Fibroblast of skin of scalp (primary cell): ENCODE results near the gene TMPRSS4.
A peak's percentile ranks its signal among the peaks of the same experiment; 100 is the strongest.

Experiments used
- DNase-seq: peaks from one replicate; pipeline ENCODE4 v3.0.0-alpha.2; 2013

TMPRSS4 gene

DNA sequence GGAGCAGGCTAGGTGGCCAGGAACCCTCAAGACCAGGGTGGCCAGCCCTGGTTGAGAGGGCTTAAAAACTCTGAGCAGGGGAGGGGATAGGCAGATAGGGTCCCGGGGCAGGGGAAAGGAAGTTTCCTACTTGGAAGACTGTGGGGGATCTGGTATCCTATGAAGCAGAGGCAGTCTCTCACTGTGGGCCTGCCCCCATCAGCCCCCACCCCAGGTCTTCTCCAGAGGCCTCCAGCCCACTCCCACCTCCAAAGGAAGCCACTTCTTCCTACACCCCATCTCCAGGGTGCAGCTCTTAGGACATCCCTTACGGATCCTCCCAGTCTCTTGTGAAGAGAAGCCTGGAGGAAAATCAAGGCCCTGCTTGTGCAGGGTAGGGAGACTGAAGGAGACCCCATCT is 59.5 kb downstream of the TMPRSS4 start:
- DNase-seq: no peak

DNA sequence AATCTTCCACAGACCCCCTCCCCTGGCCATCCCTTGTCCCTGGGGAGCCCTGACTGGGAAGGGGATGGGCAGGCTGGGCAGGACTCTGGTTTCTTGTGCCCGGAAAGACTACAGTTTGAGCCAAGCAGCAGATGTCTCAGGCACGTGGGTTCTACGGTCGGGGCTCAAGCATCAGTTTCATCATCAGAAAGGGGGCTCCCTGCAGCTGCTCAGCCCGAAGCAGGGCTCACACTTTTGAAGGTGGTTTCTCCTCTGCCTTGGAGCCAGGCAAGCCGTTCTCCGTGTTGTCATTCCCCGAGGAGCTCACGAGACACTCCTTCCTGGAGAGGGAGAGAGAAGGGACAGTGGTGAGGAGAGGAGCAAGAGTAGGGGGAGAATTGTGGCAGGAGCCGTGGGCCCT is 59.9 kb downstream of the TMPRSS4 start:
- no peak for DNase-seq

DNA sequence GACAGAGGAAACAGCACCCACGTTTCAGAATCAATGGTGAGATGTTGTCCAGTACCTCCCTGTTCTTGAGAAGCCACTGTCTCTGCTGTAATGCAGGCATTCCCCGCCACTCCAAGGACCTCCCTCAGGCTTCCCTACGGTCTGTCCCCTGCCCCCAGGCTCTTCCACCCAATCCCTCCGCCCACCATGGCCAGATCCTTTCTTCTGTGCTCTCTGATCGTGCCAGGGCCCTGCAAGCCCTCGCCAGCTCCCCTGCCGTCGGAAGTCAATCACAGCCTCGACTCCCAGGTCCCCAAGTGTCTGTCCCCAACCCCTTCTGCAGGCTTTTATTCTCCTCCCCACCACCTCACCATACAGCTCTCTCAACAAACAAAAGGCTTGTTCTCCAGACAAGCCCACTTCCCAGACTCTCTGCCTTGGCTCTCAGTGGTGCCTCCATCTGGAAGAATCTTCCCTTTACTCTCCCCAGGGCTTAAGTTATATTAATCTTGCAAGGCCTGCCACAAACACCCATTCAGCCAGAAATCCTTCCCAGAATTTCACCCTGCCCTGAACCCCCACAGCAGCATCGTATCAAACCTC is 62.1 kb downstream of the TMPRSS4 start:
- DNase-seq: no peak

DNA sequence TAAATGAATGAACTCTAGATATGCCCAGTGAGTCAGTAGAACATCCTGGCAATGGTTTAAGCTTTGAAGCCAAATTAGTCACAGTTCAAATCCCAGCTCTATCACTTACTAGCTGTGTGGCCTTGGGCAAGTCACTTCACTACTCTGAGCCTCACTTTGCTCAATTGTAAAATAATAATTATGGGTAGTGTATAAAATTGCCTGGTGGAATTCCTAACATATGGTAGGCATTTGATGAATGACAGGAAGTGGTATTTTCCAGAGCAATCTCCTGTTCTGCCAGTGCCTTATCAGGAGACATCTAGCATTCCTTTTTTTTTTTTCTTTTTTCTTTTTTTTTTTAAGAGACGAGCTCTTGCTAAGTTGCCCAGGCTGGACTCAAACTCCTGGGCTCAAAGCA is 62.7 kb downstream of the TMPRSS4 start:
- DNase-seq: no peak

DNA sequence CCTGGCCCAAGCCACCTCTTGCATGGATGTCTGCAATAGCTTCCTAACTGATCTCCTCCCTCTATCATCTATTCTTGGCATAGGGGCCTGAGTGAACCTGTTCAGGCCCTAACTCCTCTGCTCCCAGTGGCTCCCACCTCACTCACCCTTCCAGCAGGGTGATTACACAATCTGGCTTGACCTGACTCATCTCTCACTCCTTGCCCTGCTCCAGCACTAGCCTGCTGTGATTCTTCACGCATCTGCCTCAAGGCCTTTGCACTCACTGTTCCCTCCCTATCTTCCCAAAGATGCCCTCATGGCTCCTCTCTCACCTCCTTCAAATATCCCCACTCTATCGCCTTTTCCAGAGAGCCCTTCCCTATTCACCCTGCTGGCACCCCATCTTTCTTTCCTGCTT is 65.2 kb downstream of the TMPRSS4 start:
- no peak for DNase-seq

DNA sequence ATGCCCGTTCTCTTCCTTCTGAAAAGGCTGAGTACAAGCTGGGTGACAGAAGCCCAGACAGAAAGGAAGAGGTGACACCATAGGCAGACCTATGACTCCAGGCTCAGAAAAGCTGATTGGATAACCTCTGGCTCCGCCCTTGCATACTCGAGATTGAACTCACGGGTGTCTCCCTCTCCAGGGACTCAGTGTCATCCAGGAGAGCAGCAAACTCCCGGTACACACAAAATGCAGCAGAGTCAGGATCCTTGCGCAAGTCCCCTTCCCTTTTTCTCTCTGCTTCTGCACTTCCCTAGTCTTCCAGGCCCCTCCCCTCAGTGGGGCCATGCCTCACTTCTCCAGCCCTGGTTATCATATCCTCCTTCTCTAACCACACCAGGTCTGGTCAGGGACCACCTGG is 65.9 kb downstream of the TMPRSS4 start:
- no peak for DNase-seq

DNA sequence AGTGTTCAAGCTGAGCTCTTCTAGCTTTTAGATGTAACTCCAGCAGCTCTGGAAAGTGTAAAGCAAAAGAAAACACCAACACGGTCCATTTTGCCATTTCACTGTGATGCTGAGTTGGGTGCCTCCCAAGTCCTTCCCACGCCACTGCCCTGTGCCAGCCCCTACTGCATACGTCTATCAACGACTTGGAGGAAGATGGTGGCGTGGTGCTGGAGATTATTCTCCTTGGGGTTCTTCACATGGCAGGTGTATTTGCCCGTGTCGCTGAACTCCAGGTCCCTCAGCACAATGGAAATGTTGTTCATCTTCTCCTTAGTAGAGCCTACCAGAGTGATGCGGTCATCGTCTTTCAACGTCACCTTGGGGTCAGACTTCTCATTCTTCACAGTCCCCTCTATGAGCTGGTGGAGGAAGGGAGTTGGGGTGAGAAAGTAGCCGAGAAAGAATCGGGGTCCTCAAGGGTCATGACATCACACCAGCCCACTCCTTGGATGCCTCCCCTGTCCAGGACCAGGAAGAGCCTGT is 66.8 kb downstream of the TMPRSS4 start:
- no peak for DNase-seq

DNA sequence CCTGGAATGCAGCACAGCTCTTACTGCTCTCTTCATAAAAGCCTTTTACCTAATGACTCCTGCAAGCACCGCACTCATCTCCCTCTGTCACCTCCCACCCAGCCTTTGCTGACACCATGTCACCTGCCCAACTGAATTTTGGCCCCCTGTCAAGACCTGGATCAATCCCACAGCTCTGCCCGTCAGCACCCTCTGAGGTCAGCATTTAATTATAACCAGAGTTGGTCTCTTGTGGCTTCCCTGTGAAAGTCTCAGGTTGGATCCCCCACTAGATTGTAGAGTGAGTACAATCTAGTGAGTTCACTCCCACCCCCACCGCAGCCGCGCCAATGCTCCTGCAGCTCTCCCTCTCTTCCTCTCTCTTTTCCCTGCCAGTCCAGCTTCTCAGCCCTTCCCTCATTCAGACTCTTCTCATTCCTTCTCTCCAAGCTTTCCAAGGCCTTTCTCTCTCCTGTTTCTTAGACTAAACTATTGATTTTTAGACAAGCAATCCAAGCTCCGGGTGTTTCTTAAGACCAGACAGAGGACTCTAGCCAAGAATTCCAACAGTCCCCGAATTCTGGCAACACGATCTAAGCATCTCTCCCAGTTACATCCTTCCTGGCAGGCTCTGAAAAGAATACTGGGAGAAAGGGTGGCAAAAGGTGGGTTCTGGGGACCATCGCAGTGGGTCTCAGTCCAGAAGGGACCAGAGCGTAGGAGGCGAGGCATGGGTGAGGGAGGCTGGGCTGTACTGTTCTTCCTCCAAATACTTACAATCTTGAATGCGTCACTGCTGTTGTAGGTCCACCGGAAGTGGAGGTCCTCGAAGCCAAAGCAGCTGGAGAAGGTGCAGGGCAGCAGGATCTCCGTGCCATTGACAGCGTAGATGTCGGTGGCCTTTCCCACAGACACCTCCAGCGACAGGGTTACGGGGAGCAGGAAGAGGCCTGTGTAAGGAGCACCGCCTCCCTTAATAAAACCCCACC is 67.7 kb downstream of the TMPRSS4 start:
- DNase-seq: no peak

DNA sequence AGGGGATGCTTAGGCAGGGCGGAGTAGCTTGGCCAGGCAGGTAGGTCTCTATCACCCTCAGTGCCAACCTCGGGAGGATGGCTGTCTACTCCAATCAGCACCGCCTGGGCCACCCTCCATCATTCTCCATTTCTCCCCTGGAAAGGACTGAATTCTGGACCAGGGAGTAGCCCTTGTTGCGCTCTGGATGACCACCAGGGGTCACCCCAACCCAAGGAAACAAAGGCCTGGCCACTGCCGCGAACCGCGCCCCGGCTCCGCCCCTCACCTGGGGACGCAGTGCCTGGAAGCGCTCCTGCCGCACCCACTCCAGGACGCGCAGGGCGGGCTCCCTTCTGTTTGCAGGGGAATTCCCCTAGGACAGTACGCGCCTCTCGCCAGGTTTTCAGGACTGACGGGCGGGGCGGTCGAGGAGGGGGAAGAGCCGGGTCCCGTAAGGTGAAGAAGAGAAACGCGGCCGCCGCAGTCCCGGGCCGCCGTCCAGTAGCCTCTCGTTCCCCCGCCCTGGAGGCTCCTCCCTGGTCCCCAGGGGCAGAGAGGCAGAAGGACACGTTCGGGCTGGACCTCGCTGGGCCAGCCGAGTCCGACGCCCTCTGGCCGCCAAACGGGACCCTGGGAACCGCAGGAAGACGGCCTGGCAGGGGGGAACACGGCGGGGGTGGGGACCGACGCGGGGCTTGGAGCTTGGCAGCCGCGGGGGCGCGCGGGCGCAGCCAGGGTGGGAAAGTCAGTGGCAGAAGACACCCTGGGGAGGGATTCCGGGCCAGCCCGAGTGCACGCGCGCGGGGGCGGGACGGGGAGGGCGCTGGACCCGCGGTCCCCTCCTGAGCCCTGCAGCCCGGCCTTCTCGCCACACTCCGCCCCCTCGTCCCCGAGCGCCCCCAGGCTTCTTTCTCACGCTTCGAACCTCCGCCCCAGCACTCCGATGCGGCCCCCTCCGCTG is 68.7 kb downstream of the TMPRSS4 start:
- DNase-seq: peak; percentile 58

DNA sequence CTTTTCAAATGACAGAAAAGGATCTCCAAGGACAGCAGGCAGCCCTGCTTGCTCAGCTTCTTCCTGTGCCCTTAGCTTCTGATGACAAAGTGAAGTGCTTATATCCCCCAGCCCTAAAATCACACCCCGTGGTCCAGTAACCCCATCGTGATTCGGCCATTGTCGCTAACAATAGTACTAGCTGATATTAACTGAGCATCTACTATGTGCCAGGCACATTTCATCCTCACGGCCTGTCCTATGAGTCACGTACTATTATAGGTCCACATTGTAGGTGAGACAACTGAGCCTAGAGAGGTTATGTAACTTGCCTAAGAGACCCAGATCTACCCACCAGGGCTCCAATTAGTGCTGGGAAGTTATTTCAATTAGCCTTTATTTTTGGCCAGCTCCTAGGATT is 69.7 kb downstream of the TMPRSS4 start:
- DNase-seq: no peak

DNA sequence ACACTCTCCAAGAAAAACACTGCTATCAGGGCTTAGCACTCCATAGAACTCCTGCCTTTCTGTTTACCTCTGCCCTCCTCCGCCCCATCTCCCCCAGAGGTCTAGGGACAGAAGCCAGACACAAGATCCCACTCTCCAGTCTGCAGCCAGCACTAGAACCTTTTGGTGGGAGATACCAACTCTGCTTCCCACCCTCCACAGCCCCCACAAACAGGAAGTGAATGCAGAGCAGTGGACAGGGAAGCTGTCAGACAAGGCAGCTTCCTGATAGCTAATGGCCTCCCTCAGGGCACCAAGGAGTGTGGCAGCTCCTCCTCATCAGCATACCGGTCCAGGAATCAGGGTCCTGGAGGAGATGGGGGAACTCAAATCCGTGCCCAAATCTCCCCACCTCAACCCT is 70.6 kb downstream of the TMPRSS4 start:
- DNase-seq: no peak

DNA sequence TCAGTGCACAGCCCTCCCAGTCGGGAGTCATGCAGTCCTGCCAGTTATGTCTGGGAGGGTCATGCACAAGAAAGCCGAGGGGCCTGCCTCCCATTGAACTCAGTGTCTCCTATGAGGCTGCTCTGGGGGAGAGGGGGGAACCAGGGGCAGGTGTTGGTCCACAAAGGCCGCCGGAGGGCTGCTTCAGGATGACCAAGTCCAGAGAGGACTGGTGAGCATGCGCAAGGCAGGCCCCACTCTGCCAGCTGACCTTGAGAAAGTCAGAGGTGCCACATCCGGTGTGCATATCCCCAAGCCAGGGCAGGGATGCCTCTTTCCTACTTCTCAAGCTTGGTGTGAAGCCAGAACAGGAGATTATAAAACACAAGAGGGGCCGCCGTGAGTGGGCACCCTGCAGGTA is 71.4 kb downstream of the TMPRSS4 start:
- no peak for DNase-seq

DNA sequence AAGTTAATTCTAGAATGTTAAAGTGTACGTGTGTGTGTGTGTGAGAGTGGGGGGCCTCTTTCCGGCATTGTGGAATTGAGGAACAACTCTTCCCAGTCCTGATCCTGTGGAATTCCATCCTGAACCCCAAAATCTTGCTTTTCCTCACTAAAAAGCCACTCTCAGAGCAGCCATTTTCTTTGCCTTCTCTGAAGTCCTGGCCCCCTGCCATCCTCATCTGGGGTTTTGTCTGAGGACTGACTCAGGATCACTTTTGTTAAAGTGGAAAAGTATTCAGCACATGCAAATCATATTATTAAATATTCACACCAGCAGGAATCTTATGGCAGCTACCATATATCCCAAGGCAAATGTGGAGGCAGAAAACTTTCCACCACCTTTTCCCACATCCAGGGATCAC is 72.0 kb downstream of the TMPRSS4 start:
- peak; percentile 9 for DNase-seq

DNA sequence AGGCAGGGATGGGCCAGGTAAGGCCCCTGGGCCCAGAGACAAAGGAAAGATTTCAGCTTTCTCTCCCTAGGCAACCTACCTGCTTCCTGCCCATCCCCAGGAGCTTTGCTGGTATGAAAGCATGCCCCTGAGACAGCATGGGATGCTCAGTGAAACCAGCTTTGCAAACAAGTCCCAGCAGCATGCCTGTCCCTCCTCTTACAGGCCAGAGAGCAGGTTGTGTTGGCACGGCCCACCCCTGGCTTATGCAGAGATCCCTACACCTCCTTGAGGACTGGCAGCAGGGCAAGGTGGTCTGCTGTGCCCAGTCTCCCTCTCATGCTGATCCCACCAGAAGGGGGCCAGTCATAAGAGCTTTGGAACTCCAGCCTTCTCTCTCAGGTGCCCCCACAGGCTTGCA is 72.6 kb downstream of the TMPRSS4 start:
- DNase-seq: no peak

DNA sequence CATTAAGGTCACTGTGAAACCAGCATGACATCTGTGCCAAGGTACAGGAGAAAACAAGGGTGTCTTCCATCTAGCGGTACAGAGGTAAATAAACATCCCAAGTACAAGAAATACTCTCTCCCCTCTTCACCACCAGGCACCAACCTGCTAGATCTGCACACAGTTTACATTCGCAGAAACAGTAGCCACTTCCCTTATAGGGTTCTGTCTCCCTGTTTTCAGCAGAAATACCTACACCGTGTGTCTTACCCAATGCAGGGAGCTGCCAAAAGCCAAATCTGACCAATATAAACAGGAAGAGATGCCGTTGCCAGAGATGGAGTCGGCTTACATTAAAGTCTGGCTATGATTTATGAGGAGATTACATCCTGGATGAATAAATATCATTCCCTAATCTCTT is 74.6 kb downstream of the TMPRSS4 start:
- no peak for DNase-seq

DNA sequence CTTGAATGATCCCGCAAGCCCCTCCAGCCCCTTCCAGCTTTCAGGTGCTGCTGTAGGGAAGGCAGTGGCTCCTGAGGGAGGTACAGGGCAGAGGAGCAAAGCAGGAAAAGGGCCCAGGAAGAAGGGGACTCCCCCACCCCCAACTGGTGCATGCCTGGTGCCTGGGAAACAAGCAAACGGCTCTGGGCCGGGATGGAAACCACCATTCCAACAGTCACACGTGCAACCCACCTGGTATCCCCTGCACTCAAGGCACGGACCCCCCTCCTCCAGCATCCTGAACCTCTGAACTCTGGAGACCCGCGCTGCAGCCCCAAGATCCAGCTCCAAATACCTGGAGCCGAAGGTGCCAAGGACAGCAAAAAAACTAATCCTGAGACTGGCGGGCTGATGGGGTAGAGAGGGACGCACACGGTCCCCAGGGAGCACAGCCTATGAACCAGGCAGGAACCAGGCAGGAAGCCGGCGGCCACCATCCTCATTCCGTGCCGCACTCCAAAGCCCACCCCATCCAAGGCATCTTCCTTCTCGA is 75.2 kb downstream of the TMPRSS4 start:
- no peak for DNase-seq

DNA sequence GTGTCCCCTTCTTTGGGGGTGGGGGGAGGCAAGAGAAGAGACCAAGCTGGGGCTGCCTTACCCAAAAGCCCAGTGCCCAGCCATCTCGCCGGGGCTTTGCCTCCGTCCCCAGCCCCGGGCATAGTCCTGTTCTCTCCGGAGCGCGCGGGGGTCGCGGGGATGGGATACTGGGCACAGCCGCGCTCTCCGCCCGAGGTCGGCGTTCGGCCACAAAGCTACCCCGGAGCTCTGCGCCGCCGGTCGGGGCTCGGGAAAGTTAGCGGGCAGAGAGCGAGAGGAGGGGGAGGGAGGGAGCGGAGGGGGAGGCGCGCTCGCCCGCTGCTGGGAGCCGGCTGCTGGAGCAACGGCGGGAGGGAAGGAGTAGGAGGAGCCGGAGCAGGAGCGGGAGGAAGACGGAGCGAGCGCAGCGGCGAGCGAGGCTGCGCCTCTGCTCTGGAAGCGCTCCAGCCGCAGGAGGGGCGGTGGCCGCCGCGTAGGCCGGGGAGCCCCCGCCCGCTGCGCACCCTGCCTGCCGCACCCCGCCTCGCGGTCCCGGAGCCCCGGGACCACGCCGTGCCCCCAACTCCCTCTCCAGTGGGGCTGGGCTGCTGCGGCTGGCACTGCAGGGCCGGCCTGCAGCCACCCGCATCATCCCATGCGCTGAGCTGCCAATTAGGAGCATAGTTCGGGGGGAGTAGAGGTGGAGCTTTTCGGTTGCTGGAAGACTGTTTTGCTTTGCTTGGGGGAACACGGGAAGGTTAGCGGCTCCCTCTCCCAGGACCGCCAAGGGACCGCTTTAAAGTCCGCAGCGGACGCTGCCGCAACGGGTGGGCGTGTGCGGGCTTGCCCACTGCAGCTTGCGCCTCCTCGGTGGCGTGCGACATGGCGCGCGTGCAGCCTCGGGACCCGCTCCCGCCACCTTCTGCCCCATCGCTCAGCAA is 75.9 kb downstream of the TMPRSS4 start, which contains the start of gene SCN4B:
Gene SCN4B, minus strand, starts transcription at position 272 of the 920 bp plus-strand sequence. Its CDS starts 150 bp downstream, at position 122.
- peak; percentile 46 for DNase-seq

DNA sequence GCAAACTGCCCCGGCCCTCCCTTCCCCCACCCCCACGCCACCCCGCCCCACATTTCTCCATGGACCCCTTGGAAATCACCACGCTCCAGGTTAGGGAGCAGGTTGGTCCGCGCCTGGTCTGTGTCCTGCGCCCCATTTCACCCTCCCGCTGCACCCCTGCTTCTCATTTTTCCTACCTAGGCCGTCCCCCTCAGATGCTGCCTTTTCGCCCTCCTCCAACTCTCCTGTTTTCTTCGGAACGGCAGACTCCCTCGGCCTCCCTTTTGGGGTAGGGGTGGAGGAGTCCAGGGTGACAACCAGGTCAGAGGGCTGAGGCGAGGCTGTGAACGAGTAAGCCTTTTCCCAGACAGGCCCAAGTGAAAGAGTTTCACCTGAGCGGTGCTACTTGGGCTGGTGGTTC is 76.6 kb downstream of the TMPRSS4 start:
- no peak for DNase-seq

DNA sequence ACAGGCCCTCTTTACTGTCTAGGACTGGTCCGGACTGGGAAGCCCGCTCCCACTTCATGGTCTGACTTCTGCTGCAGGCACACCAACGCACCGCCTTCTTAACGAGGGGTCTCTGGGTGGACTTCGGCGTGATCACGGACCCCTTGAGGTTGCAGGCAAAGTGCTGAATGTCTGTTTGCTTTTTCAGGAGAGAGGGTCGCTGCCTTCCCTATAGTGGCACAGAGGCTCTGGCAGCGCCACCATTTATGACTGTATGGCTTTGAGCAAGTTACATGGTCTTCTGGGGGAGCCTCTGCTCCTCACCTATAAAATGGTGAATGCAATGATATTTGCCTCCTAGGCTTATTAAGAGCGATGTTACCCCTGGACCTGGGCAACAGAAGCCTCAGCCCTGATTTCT is 77.1 kb downstream of the TMPRSS4 start:
- DNase-seq: no peak

DNA sequence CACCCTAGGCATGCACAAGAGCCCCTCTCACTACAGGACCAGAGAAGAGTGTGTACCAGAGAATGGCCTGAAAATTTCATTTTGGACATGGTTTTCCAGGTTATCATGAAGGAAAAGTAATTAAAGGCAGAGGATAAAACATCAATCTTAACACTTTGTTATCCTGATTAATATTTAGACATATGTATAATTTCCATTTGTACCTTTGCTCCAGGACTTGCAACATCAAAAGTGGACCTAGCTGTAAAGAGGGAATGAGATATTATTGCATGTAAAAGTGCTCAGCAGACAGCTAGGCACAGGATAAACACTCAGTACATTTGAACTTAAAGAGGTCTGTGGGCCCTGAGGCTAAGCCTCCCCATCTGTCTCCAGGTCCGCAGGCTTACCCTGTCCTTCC is 77.8 kb downstream of the TMPRSS4 start:
- DNase-seq: no peak
